IMR-90 (cell line): ENCODE results near the gene DNAJB8. TPM values are rescaled to one million over a fixed set of nuclear protein-coding genes. Genes with fewer than 3 reads are reported as not detected.

Experiments used
- polyA plus RNA-seq, 3 experiments: library from polyadenylated mRNA; depleted of rRNA; stranded (reverse); fragments of >200 nt; gene quantifications; 2 replicates each; pipeline ENCODE4 v1.2.3, GENCODE V29; 2012; ENCODE audit warnings: low replicate concordance in 1 of 3
- total RNA-seq: library from RNA; depleted of rRNA; stranded (reverse); fragments of >200 nt; gene quantifications from 2 replicates; pipeline ENCODE4 v1.2.3, GENCODE V29; 2012; rRNA removed

Gene DNAJB8
- total and polyA plus RNA-seq, 2 of the 4 experiments (the other 2 are of a cell fraction): not detected

Other genes with a start within 250 kb of the DNAJB8 start
- 2.2 and 2.8 TPM in 2 replicates for gene GATA2, start 26.3 kb upstream of the DNAJB8 start, total RNA-seq
- gene GATA2, start 26.3 kb upstream of the DNAJB8 start, polyA plus RNA-seq (2012; rRNA removed): 13.5 and 15.0 TPM in 2 replicates
- gene RPN1, start 183.9 kb upstream of the DNAJB8 start, total RNA-seq: 592 and 736 TPM in 2 replicates
- 246 and 252 TPM in 2 replicates for gene RPN1, start 183.9 kb upstream of the DNAJB8 start, polyA plus RNA-seq (2012; rRNA removed)